ENCODE data around the gene PWP2.

Gene PWP2

DNA sequence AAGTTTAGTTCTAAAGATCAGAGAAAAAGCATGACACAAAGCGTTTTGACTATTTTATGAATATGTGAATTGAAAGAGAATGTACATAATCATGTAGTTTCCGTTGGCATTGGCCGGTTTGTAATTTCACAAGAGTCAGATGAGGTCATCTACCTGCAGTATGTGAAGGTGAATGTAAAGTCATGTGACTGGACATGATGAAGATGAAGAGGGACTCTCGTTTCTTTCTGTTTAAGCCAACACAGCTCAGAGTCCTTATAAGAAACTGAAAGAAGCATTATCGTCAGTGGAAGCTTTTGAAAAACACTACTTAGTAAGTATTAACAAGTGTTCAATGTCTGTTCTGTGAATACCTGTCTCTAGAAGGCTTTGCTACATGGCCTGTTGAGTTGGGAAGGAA is 30.9 kb upstream of the PWP2 start (continued):
- TF ChIP-seq, protein P1, sequence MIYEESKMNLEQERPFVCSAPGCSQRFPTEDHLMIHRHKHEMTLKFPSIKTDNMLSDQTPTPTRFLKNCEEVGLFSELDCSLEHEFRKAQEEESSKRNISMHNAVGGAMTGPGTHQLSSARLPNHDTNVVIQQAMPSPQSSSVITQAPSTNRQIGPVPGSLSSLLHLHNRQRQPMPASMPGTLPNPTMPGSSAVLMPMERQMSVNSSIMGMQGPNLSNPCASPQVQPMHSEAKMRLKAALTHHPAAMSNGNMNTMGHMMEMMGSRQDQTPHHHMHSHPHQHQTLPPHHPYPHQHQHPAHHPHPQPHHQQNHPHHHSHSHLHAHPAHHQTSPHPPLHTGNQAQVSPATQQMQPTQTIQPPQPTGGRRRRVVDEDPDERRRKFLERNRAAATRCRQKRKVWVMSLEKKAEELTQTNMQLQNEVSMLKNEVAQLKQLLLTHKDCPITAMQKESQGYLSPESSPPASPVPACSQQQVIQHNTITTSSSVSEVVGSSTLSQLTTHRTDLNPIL (CRISPR knock-in tag; IDR thresholded peaks at IDR 0.05; ENCODE audit: low read depth), result no peak

DNA sequence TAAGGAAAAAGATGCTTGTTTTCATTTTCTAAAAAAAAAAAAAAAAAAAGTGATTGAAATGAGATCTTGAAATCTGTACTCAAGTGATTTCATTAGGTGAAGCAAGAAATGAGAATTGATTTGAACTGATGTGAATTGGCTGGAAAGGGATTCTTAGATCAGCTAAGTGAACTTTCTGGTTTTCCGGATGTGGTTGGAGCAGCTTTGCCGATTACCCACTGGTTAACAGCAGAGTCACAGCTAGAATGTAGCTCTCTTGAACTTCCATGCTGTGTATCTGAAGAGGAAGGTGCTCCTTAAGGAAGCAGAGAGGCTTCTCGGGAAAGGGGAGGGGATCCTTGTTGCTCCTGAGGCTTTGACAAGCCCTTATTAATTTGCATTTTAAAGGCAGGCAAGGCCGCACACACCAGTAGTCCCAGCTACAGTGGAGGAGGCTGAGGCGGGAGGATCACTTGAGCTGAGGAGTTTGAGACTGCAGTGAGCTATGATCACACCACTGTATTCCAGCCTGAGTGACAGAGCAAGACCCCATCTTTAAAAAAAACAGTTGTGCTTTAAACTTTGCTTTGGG is 28.7 kb upstream of the PWP2 start:
- TF ChIP-seq ZFP30 (CRISPR knock-in tag; IDR thresholded peaks at IDR 0.05) (no peak), PPARA (CRISPR knock-in tag; IDR thresholded peaks at IDR 0.05; ENCODE audit: borderline replicate concordance) (no peak), ESRRG (CRISPR knock-in tag; IDR thresholded peaks at IDR 0.05) (no peak), OSR1 (CRISPR knock-in tag; IDR thresholded peaks at IDR 0.05) (no peak), ISL1 (CRISPR knock-in tag; IDR thresholded peaks at IDR 0.05) (no peak), TOX (CRISPR knock-in tag; IDR thresholded peaks at IDR 0.05; ENCODE audit: borderline replicate concordance) (no peak), GLIS3 (CRISPR knock-in tag; IDR thresholded peaks at IDR 0.05) (no peak), ARNTL (CRISPR knock-in tag; IDR thresholded peaks at IDR 0.05; ENCODE audit: borderline replicate concordance, low read depth) (no peak), ZNF8 (CRISPR knock-in tag; IDR thresholded peaks at IDR 0.05) (no peak)
- TF ChIP-seq, protein P2, sequence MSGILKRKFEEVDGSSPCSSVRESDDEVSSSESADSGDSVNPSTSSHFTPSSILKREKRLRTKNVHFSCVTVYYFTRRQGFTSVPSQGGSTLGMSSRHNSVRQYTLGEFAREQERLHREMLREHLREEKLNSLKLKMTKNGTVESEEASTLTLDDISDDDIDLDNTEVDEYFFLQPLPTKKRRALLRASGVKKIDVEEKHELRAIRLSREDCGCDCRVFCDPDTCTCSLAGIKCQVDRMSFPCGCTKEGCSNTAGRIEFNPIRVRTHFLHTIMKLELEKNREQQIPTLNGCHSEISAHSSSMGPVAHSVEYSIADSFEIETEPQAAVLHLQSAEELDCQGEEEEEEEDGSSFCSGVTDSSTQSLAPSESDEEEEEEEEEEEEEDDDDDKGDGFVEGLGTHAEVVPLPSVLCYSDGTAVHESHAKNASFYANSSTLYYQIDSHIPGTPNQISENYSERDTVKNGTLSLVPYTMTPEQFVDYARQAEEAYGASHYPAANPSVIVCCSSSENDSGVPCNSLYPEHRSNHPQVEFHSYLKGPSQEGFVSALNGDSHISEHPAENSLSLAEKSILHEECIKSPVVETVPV (CRISPR knock-in tag; IDR thresholded peaks at IDR 0.05), result no peak
- TF ChIP-seq, protein P1 (CRISPR knock-in tag; IDR thresholded peaks at IDR 0.05; ENCODE audit: low read depth), result no peak
- no peak for ATAC-seq

DNA sequence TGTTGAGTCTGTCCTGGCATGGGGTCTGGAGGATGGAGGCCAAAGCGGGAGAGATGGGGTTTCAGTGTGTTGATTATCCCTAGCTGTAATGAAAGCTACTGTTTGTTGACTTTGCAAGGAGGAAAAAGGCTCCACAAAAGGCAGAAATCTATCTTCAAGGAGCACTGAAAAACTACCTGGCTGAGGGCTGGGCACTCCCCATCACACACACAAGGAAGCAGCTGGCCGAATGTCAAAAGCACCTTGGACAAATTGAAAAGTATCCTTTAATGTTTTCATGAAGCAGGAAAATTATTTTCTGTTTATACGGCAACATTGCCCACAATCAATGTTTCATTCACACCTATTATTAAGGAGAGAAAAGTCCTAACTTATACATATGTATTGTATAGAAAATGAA is 27.8 kb upstream of the PWP2 start:
- no peak for TF ChIP-seq GLIS3 (CRISPR knock-in tag; IDR thresholded peaks at IDR 0.05)
- ATAC-seq, result no peak

DNA sequence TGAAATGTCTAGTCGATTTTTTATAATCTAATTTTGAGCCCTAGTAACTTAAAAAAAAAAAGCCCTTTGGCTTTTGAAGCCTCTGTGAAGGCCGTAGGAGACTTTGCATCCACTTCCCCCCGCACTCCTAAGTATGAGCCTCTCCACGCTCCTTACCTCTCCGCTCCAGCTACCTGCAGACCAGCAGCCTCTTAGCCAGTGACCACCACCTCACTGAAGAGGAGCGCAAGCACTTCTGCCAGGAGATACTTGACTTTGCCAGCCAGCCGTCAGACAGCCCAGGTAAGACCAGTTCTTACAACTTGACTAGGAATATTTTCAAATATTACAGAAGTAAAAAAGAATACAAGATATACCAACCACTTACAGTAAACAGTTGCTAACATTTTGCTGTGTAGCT is 27.4 kb upstream of the PWP2 start:
- no peak for ATAC-seq
- TF ChIP-seq CSDC2 (CRISPR knock-in tag; IDR thresholded peaks at IDR 0.05), result no peak
- TF ChIP-seq TOX (CRISPR knock-in tag; IDR thresholded peaks at IDR 0.05; ENCODE audit: borderline replicate concordance), result no peak
- TF ChIP-seq, protein P3, sequence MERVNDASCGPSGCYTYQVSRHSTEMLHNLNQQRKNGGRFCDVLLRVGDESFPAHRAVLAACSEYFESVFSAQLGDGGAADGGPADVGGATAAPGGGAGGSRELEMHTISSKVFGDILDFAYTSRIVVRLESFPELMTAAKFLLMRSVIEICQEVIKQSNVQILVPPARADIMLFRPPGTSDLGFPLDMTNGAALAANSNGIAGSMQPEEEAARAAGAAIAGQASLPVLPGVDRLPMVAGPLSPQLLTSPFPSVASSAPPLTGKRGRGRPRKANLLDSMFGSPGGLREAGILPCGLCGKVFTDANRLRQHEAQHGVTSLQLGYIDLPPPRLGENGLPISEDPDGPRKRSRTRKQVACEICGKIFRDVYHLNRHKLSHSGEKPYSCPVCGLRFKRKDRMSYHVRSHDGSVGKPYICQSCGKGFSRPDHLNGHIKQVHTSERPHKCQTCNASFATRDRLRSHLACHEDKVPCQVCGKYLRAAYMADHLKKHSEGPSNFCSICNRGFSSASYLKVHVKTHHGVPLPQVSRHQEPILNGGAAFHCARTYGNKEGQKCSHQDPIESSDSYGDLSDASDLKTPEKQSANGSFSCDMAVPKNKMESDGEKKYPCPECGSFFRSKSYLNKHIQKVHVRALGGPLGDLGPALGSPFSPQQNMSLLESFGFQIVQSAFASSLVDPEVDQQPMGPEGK (CRISPR knock-in tag; IDR thresholded peaks at IDR 0.05; ENCODE audit: borderline replicate concordance), result no peak
- no peak for TF ChIP-seq TCF4 (CRISPR knock-in tag; IDR thresholded peaks at IDR 0.05; ENCODE audit: borderline replicate concordance)
- no peak for TF ChIP-seq OSR1 (CRISPR knock-in tag; IDR thresholded peaks at IDR 0.05)
- no peak for TF ChIP-seq ISL1 (CRISPR knock-in tag; IDR thresholded peaks at IDR 0.05)
- no peak for TF ChIP-seq PPARA (CRISPR knock-in tag; IDR thresholded peaks at IDR 0.05; ENCODE audit: borderline replicate concordance)
- TF ChIP-seq, protein P2 (CRISPR knock-in tag; IDR thresholded peaks at IDR 0.05), result no peak
- no peak for TF ChIP-seq ZNF565 (CRISPR knock-in tag; conservative IDR thresholded peaks at IDR 0.05; ENCODE audit: low read depth)

DNA sequence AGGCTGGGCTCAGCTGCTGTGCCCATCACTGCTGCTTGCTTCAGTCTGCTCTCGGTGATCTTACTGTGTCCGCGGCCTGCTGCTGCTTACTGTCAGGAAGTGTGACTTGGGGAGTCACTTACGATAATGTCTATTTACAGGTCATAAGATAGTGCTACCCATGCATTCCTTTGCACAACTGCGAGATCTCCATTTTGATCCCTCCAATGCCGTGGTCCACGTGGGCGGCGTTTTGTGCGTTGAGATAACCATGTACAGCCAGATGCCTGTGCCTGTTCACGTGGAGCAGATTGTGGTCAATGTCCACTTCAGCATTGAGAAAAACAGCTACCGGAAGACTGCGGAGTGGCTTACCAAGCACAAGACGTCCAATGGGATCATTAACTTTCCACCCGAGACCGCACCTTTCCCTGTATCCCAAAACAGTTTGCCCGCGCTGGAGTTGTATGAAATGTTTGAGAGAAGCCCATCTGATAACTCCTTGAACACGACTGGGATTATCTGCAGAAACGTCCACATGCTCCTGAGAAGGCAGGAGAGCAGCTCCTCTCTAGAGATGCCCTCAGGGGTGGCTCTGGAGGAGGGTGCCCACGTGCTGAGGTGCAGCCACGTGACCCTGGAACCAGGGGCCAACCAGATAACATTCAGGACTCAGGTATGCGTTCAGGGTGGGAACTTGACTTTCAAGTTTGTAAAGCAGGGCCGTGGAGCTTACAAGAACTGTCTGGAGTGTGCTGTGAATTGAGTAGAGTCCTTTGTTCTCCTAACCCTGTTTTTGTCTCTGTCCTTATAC is 24.4 kb upstream of the PWP2 start:
- no peak for ATAC-seq
- TF ChIP-seq, protein P2 (CRISPR knock-in tag; IDR thresholded peaks at IDR 0.05), result no peak
